Panc1 (cell line): Measurements from ENCODE around the gene HNRNPM. TPM values are rescaled to one million over a fixed set of nuclear protein-coding genes. Genes with fewer than 3 reads are reported as not detected.
A peak's percentile ranks its signal among the peaks of the same experiment; 100 is the strongest.

Experiments used
- ATAC-seq: fragments of 200-7000 bp; cut with Tn5 transposase; 2 replicates; pipeline ENCODE4 v1.9.1; 2020; ENCODE audit warnings: mild to moderate bottlenecking, moderate library complexity
- BruUV-seq: library from RNA; stranded (reverse); fragments of 400-500 nt; replicated peaks from 2 replicates; lab custom pipeline; 2021; lab: Mats Ljungman, UMichigan
- CTCF ChIA-PET: fragments of 300-600 bp; sonication (Branson Sonifier 250); formaldehyde crosslinking; loops from one replicate; lab custom pipeline; 2022; ENCODE audit warnings: antibody characterized with exemption; lab: Charles Lee
- POLR2A ChIA-PET: fragments of 300-600 bp; sonication (Branson Sonifier 250); formaldehyde crosslinking; loops from one replicate; lab custom pipeline; 2022; ENCODE audit warnings: antibody characterized with exemption; lab: Charles Lee
- DNase-seq: peaks from one replicate; pipeline ENCODE4 v3.0.0-alpha.2; 2010; ENCODE audit warnings: low read depth, low spot score
- H3K27ac ChIP-seq: 2 replicates; pipeline ENCODE4 v1.5.1; 2011; ENCODE audit warnings: mild to moderate bottlenecking, low read length, inconsistent platforms
- H3K27me3 ChIP-seq: fragments of 200-500 bp; sonication (Bioruptor generic); 2 replicates; pipeline ENCODE4 v1.6.0; 2014; ENCODE audit warnings: low read length, inconsistent platforms; ENCODE audit not compliant: control insufficient read depth, insufficient read depth
- H3K36me3 ChIP-seq: fragments of 200-500 bp; sonication (Bioruptor generic); 2 replicates; pipeline ENCODE4 v1.5.1; 2014; ENCODE audit warnings: inconsistent platforms, mild to moderate bottlenecking, low read length, moderate library complexity; ENCODE audit not compliant: control insufficient read depth, insufficient read depth
- H3K4me1 ChIP-seq: 2 replicates; pipeline ENCODE4 v1.5.1; 2011; ENCODE audit warnings: inconsistent platforms, mild to moderate bottlenecking, low read length, moderate library complexity; ENCODE audit not compliant: control insufficient read depth, insufficient read depth
- H3K4me3 ChIP-seq, 2 experiments: 2 replicates each; pipeline ENCODE4 v1.5.1; 2011 to 2012; ENCODE audit warnings: low read depth in 2 of 2, low read length in 2 of 2, mild to moderate bottlenecking in 2 of 2, inconsistent platforms in 1 of 2, moderate library complexity in 1 of 2
- H3K9me3 ChIP-seq: fragments of 200-500 bp; sonication (Bioruptor generic); 2 replicates; pipeline ENCODE4 v1.5.1; 2014; ENCODE audit warnings: low read depth, mild to moderate bottlenecking, inconsistent platforms, low read length, moderate library complexity; ENCODE audit not compliant: control insufficient read depth, insufficient read depth
- POLR2AphosphoS5 ChIP-seq: IDR thresholded peaks from 2 replicates; pipeline ENCODE4 v1.6.1; 2012; ENCODE audit warnings: mild to moderate bottlenecking, low read depth, low read length, moderate library complexity
- REST ChIP-seq, 2 experiments: IDR thresholded peaks; 2 replicates each; pipeline ENCODE4 v1.6.1; 2011 to 2012; ENCODE audit warnings: low read depth in 2 of 2, control low read depth in 1 of 2, low read length in 1 of 2, mild to moderate bottlenecking in 1 of 2, moderate library complexity in 1 of 2; ENCODE audit not compliant: insufficient read depth in 1 of 2
- SIN3A ChIP-seq: IDR thresholded peaks from 2 replicates; pipeline ENCODE4 v1.6.1; 2012; ENCODE audit warnings: low read depth, mild to moderate bottlenecking, low read length, moderate library complexity, borderline replicate concordance; ENCODE audit not compliant: insufficient read depth
- TCF7L2 ChIP-seq: IDR thresholded peaks from 2 replicates; pipeline ENCODE4 v1.6.1; 2011; ENCODE audit warnings: mild to moderate bottlenecking, low read depth, low read length, inconsistent platforms
- in situ Hi-C: cut with HindIII; loops from 2 replicates; pipeline ENCODE4 v1.10.0; 2016; ENCODE audit warnings: low sequenced_read_pairs, low pct_unique_long_range_greater_than_20kb
- intact Hi-C: fragments of 100-400 bp; cut with micrococcal nuclease; formaldehyde crosslinking; loops from one replicate; pipeline ENCODE4 v1.10.0; 2022; ENCODE audit not compliant: unreplicated experiment
- total RNA-seq: library from RNA; stranded (reverse); gene quantifications from one replicate; pipeline ENCODE4 v1.2.1, GENCODE V29; 2021; ENCODE audit not compliant: unreplicated experiment
- TF ChIP-seq, protein P1 (sequence below): fragments of 450-650 bp; IDR thresholded peaks from 2 replicates; pipeline ENCODE4 v1.5.1; 2017; ENCODE audit warnings: mild to moderate bottlenecking

The HNRNPM gene
- total RNA-seq, 1 experiment from 2014 or later = 225 TPM

GRCh38 chr19:8459095-8459494 is 14.3 kb downstream of the HNRNPM start:
- peaks cover 68% of the 10 kb centered on the region for H3K4me1 ChIP-seq
- CTCF ChIA-PET = no interaction called here
- in situ Hi-C loops (no loop called here), intact Hi-C loops (loop anchor here (10.0 kb wide), 1 partner anchor 104 kb away; no protein-coding TSS in a partner anchor)
- TF ChIP-seq REST (IDR thresholded peaks at IDR 0.05; ENCODE audit: insufficient read depth in 1 of 2, low read depth in 2 of 2, low read length in 1 of 2) (no peak), POLR2AphosphoS5 (no peak), SIN3A (no peak), TCF7L2 (no peak)
- TF ChIP-seq, protein P1, sequence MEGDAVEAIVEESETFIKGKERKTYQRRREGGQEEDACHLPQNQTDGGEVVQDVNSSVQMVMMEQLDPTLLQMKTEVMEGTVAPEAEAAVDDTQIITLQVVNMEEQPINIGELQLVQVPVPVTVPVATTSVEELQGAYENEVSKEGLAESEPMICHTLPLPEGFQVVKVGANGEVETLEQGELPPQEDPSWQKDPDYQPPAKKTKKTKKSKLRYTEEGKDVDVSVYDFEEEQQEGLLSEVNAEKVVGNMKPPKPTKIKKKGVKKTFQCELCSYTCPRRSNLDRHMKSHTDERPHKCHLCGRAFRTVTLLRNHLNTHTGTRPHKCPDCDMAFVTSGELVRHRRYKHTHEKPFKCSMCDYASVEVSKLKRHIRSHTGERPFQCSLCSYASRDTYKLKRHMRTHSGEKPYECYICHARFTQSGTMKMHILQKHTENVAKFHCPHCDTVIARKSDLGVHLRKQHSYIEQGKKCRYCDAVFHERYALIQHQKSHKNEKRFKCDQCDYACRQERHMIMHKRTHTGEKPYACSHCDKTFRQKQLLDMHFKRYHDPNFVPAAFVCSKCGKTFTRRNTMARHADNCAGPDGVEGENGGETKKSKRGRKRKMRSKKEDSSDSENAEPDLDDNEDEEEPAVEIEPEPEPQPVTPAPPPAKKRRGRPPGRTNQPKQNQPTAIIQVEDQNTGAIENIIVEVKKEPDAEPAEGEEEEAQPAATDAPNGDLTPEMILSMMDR = no peak
- no TSS peak for BruUV-seq
- H3K9me3 ChIP-seq = no peaks in the 10 kb centered on the region
- H3K4me3 ChIP-seq = no peak overlapping the region
- ATAC-seq (peak; percentile 60), DNase-seq (no peak)
- POLR2A ChIA-PET = no interaction called here
- H3K27ac ChIP-seq = peak overlapping the region; percentile 88
- H3K36me3 ChIP-seq = peaks cover 14% of the 10 kb centered on the region
- H3K27me3 ChIP-seq = no peaks in the 10 kb centered on the region

DNA sequence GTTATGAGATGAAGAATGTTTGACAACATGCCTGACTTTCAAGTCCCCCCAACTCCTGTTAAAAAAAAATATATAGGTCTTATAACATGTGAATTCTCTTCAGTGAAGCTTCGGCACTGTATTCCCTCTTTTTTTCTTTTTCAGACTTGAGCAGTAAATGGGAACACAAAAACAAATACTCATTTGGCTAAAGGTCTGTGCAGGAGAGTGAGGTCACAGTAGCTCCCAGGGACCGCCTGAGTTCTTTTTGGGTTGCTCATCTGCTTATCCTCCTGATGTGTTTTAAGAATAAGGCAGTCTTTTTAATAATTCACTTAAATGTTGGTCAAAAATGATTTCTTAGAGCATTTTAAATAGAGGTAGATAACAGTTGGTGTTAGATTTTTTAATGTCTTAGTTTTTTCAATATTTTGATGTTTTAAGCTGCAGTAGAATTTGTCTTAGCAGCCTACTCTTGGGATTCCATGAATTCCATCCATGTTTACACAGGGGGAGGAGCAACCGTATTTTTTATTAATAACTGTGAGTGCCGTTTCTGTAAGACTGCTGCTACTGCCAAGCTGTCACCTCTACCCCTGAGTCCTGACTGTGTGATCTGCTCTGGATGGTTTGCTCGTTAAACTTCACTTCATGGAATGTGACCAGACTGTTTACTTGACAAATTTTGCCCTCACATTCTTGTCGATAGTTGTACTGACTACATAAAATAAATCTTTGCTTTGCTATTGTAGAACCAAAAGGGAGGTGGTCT is 14.9 kb downstream of the HNRNPM start:
- ATAC-seq (peak; percentile 87), DNase-seq (peak; percentile 48)
- POLR2A ChIA-PET = interaction anchor here (0.6 kb wide), 1 partner anchor 192 kb away, joined by 8 read pairs; no protein-coding TSS in a partner anchor
- no TSS peak for BruUV-seq
- intact Hi-C loops (loop anchor here (10.0 kb wide), 1 partner anchor 105 kb away; no protein-coding TSS in a partner anchor), in situ Hi-C loops (no loop called here)
- TF ChIP-seq POLR2AphosphoS5 (peak; percentile 27; the same call in 1 of the 2 replicates), TCF7L2 (no peak)
- no peaks in the 10 kb centered on the region for H3K9me3 ChIP-seq
- CTCF ChIA-PET = no interaction called here
- H3K4me3 ChIP-seq = peak overlapping the region in 1 of 2 experiments; percentile 31; a peak in 1 of 4 replicates
- peaks cover 16% of the 10 kb centered on the region for H3K36me3 ChIP-seq
- H3K27ac ChIP-seq = peak overlapping the region; percentile 88
- no peaks in the 10 kb centered on the region for H3K27me3 ChIP-seq
- peaks cover 66% of the 10 kb centered on the region for H3K4me1 ChIP-seq
